H1 (cell line): Measurements from ENCODE around the gene TRUB1. TPM values are rescaled to one million over a fixed set of nuclear protein-coding genes. Genes with fewer than 3 reads are reported as not detected.

ENCODE experiments used
- CTCF ChIA-PET: fragments of 300-600 bp; sonication (Branson Sonifier 250); formaldehyde crosslinking; loops from one replicate; lab custom pipeline; 2021; ENCODE audit not compliant: partially characterized antibody; lab: Charles Lee
- POLR2A ChIA-PET: fragments of 300-600 bp; sonication (Branson Sonifier 250); formaldehyde crosslinking; loops from one replicate; lab custom pipeline; 2021; ENCODE audit warnings: inconsistent platforms; ENCODE audit not compliant: partially characterized antibody; lab: Charles Lee
- DNase-seq, 2 experiments: peaks; one replicate each; pipeline versions ENCODE4 v3.0.0 to v3.0.0-alpha.2; 2010 to 2022; ENCODE audit warnings: low spot score in 2 of 2, low read depth in 1 of 2, mixed read lengths in 1 of 2
- FAIRE-seq: peaks from 2 replicates; lab custom pipeline; 2011; peaks lifted over from hg19 to GRCh38; lab: Jason Lieb, UNC
- H2AFZ ChIP-seq: 2 replicates; pipeline ENCODE4 v1.8.1; 2012; ENCODE audit warnings: low read length, inconsistent platforms
- H2AK5ac ChIP-seq: 2 replicates; pipeline ENCODE4 v1.6.1; 2013; ENCODE audit warnings: low read depth, low read length
- H2BK120ac ChIP-seq: replicated peaks from 2 replicates; pipeline ENCODE3; 2013; ENCODE audit warnings: low read depth, low read length, inconsistent platforms
- H2BK12ac ChIP-seq: 2 replicates; pipeline ENCODE4 v1.6.1; 2013; ENCODE audit warnings: low read depth, low read length
- H2BK15ac ChIP-seq: 2 replicates; pipeline ENCODE4 v1.6.1; 2013; ENCODE audit warnings: low read length
- H2BK20ac ChIP-seq: 2 replicates; pipeline ENCODE4 v1.6.1; 2013; ENCODE audit warnings: low read length
- H2BK5ac ChIP-seq: 2 replicates; pipeline ENCODE4 v1.6.1; 2013; ENCODE audit warnings: low read depth, low read length
- H3K14ac ChIP-seq: 2 replicates; pipeline ENCODE4 v1.6.1; 2013; ENCODE audit warnings: inconsistent platforms; ENCODE audit not compliant: insufficient read length
- H3K18ac ChIP-seq: 2 replicates; pipeline ENCODE4 v1.6.1; 2013; ENCODE audit warnings: low read length; ENCODE audit errors: extremely low read depth
- H3K23ac ChIP-seq: 2 replicates; pipeline ENCODE4 v1.6.1; 2013; ENCODE audit warnings: inconsistent platforms; ENCODE audit not compliant: insufficient read length
- H3K23me2 ChIP-seq: 2 replicates; pipeline ENCODE4 v1.6.1; 2013; ENCODE audit warnings: low read depth, low read length
- H3K27ac ChIP-seq: 2 replicates; pipeline ENCODE4 v1.6.1; 2011; ENCODE audit warnings: low read depth, low read length, inconsistent platforms
- H3K27me3 ChIP-seq, 4 experiments: replicated peaks in 1 of 4; 1 replicate in 1 of 4; 2 replicates in 3 of 4; pipeline versions ENCODE4 v1.6.1 to v1.8.1; 2011 to 2013; ENCODE audit warnings: low read length in 3 of 4, mild to moderate bottlenecking in 3 of 4, inconsistent platforms in 2 of 4, mixed read lengths in 2 of 4, moderate library complexity in 1 of 4; ENCODE audit not compliant: control insufficient read depth in 3 of 4, insufficient read depth in 3 of 4; ENCODE audit errors: extremely low read depth in 1 of 4
- H3K36me3 ChIP-seq, 4 experiments: 2 replicates each; pipeline versions ENCODE4 v1.6.1 to v1.8.1; 2011 to 2013; ENCODE audit warnings: mild to moderate bottlenecking in 4 of 4, low read length in 3 of 4, moderate library complexity in 2 of 4, control low read depth in 1 of 4, inconsistent platforms in 1 of 4; ENCODE audit not compliant: insufficient read depth in 4 of 4, control insufficient read depth in 2 of 4
- H3K4ac ChIP-seq: replicated peaks from 2 replicates; pipeline ENCODE3; 2013; ENCODE audit warnings: low read length, low read depth, mixed read lengths, inconsistent platforms; ENCODE audit not compliant: insufficient read length
- H3K4me1 ChIP-seq, 4 experiments: replicated peaks in 1 of 4; 1 replicate in 1 of 4; 2 replicates in 3 of 4; pipeline versions ENCODE4 v1.6.1 to v1.8.1; 2011 to 2013; ENCODE audit warnings: low read length in 3 of 4, inconsistent platforms in 2 of 4, mixed read lengths in 1 of 4; ENCODE audit not compliant: insufficient read depth in 4 of 4, control insufficient read depth in 3 of 4
- H3K4me2 ChIP-seq, 2 experiments: 2 replicates each; pipeline versions ENCODE4 v1.6.1 to v1.8.1; 2011 to 2013; ENCODE audit warnings: low read depth in 2 of 2, low read length in 2 of 2, control low read depth in 1 of 2, inconsistent platforms in 1 of 2, mild to moderate bottlenecking in 1 of 2; ENCODE audit not compliant: insufficient read depth in 1 of 2
- H3K4me3 ChIP-seq, 4 experiments: fragments of 200-600, 300-600 bp in 1 of 4; sonication (generic), shearing (Covaris generic), sonication (Bioruptor Twin) in 1 of 4; 2 replicates each; pipeline versions ENCODE4 v1.5.1 to v1.8.1; 2011 to 2016; ENCODE audit warnings: low read length in 4 of 4, low read depth in 3 of 4, control low read depth in 2 of 4, inconsistent platforms in 2 of 4, mild to moderate bottlenecking in 2 of 4, mixed read lengths in 1 of 4, moderate library complexity in 1 of 4; ENCODE audit not compliant: insufficient read depth in 2 of 4; ENCODE audit errors: extremely low read depth in 1 of 4
- H3K56ac ChIP-seq: replicated peaks from 2 replicates; pipeline ENCODE3; 2013; ENCODE audit warnings: low read depth, mild to moderate bottlenecking, mixed read lengths, low read length, inconsistent platforms; ENCODE audit not compliant: insufficient read length
- H3K79me1 ChIP-seq: 2 replicates; pipeline ENCODE4 v1.6.1; 2013; ENCODE audit warnings: low read depth, low read length, control low read depth
- H3K79me2 ChIP-seq, 2 experiments: 2 replicates each; pipeline versions ENCODE4 v1.6.1 to v1.8.1; 2012 to 2013; ENCODE audit warnings: low read length in 2 of 2, mild to moderate bottlenecking in 2 of 2, inconsistent platforms in 1 of 2; ENCODE audit not compliant: insufficient read depth in 2 of 2, control insufficient read depth in 1 of 2
- H3K9ac ChIP-seq, 4 experiments: replicated peaks in 1 of 4; 1 replicate in 1 of 4; 2 replicates in 3 of 4; pipeline versions ENCODE4 v1.6.1 to v1.8.1; 2011 to 2013; ENCODE audit warnings: low read depth in 3 of 4, low read length in 3 of 4, control low read depth in 2 of 4, mild to moderate bottlenecking in 2 of 4, moderate library complexity in 2 of 4, inconsistent platforms in 1 of 4; ENCODE audit errors: extremely low read depth in 1 of 4
- H3K9me3 ChIP-seq, 2 experiments: 2 replicates each; pipeline versions ENCODE4 v1.6.1 to v1.8.1; 2012 to 2013; ENCODE audit warnings: mild to moderate bottlenecking in 2 of 2, moderate library complexity in 2 of 2, control low read depth in 1 of 2, inconsistent platforms in 1 of 2, low read depth in 1 of 2, low read length in 1 of 2, mixed read lengths in 1 of 2; ENCODE audit not compliant: insufficient read depth in 2 of 2
- H4K20me1 ChIP-seq, 2 experiments: replicated peaks in 1 of 2; 2 replicates each; pipeline versions ENCODE3 to v1.8.1; 2011 to 2013; ENCODE audit warnings: inconsistent platforms in 2 of 2, low read length in 2 of 2, mild to moderate bottlenecking in 1 of 2; ENCODE audit not compliant: insufficient read depth in 2 of 2, control insufficient read depth in 1 of 2
- H4K5ac ChIP-seq: 2 replicates; pipeline ENCODE4 v1.6.1; 2013; ENCODE audit warnings: low read length, low read depth, mixed read lengths, inconsistent platforms; ENCODE audit not compliant: insufficient read length
- H4K8ac ChIP-seq: 2 replicates; pipeline ENCODE4 v1.8.0; 2013; ENCODE audit warnings: mild to moderate bottlenecking, moderate library complexity, low read length, inconsistent platforms; ENCODE audit not compliant: insufficient read depth; ENCODE audit errors: extremely low read depth
- H4K91ac ChIP-seq: replicated peaks from 2 replicates; pipeline ENCODE3; 2013; ENCODE audit warnings: low read length, mixed read lengths, inconsistent platforms; ENCODE audit not compliant: insufficient read length
- CBX8 ChIP-seq: fragments of 300-800, 300-1000 bp; sonication (generic); IDR thresholded peaks from 2 replicates; pipeline ENCODE4 v1.7.1; 2016; ENCODE audit warnings: low read depth, low read length, borderline replicate concordance
- CREB1 ChIP-seq: IDR thresholded peaks from 2 replicates; pipeline ENCODE4 v1.6.1; 2012; ENCODE audit warnings: inconsistent platforms
- E2F6 ChIP-seq: IDR thresholded peaks from 2 replicates; pipeline ENCODE4 v1.6.1; 2012; ENCODE audit warnings: inconsistent platforms
- HDAC2 ChIP-seq, 2 experiments: fragments of 300-600 bp in 1 of 2; sonication (generic) in 1 of 2; IDR thresholded peaks; 2 replicates each; pipeline ENCODE4 v1.6.1; 2011 to 2012; ENCODE audit warnings: low read depth in 2 of 2, low read length in 2 of 2, mild to moderate bottlenecking in 2 of 2, moderate library complexity in 2 of 2, borderline replicate concordance in 1 of 2, inconsistent platforms in 1 of 2
- HDAC6 ChIP-seq: IDR thresholded peaks from one replicate; pipeline ENCODE4 v1.7.1; 2012; ENCODE audit warnings: low read depth, mild to moderate bottlenecking, inconsistent platforms, low read length, moderate library complexity
- MAFK ChIP-seq: IDR thresholded peaks from 2 replicates; pipeline ENCODE4 v1.6.1; 2012; ENCODE audit warnings: low read depth, mild to moderate bottlenecking, improper control_type of control experiment, low read length
- POLR2AphosphoS5 ChIP-seq: IDR thresholded peaks from 2 replicates; pipeline ENCODE4 v1.6.1; 2011; ENCODE audit warnings: low read depth, low read length
- RAD21 ChIP-seq, 2 experiments: IDR thresholded peaks in 1 of 2; conservative IDR thresholded peaks in 1 of 2; 2 replicates each; pipeline ENCODE4 v1.6.1; 2011; ENCODE audit warnings: low read depth in 2 of 2, low read length in 2 of 2, improper control_type of control experiment in 1 of 2, inconsistent platforms in 1 of 2, mild to moderate bottlenecking in 1 of 2, moderate library complexity in 1 of 2
- RFX5 ChIP-seq: IDR thresholded peaks from 2 replicates; pipeline ENCODE4 v1.6.1; 2011; ENCODE audit warnings: low read depth, low read length, improper control_type of control experiment, borderline replicate concordance
- RNF2 ChIP-seq: fragments of 200-900, 300-1000 bp; sonication (generic); IDR thresholded peaks from 2 replicates; pipeline ENCODE4 v1.7.1; 2016; ENCODE audit warnings: borderline replicate concordance, low read depth, mild to moderate bottlenecking, antibody characterized with exemption, low read length; ENCODE audit not compliant: poor library complexity, severe bottlenecking; ENCODE audit errors: missing control alignments
- SP1 ChIP-seq: IDR thresholded peaks from 2 replicates; pipeline ENCODE4 v1.6.1; 2011; ENCODE audit warnings: low read depth, low read length
- TAF1 ChIP-seq: IDR thresholded peaks from 2 replicates; pipeline ENCODE4 v1.6.1; 2011; ENCODE audit warnings: mild to moderate bottlenecking, low read depth, low read length
- YY1 ChIP-seq: IDR thresholded peaks from 2 replicates; pipeline ENCODE4 v1.6.1; 2011; ENCODE audit warnings: low read depth, mild to moderate bottlenecking, low read length
- WGBS, 2 experiments: shearing (Covaris generic) in 1 of 2; methylation state at CpG; one replicate each; pipeline versions ENCODE4 v1.1.6 to v1.1.7; 2013 to 2015; ENCODE audit warnings: low lambda C conversion rate in 2 of 2, mixed read lengths in 2 of 2, inconsistent platforms in 1 of 2, low coverage in 1 of 2, missing lambda C conversion rate in 1 of 2; ENCODE audit not compliant: insufficient replicate concordance in 2 of 2, insufficient coverage in 1 of 2, insufficient read length in 1 of 2; ENCODE audit errors: extremely low coverage in 1 of 2, missing lambda C conversion rate in 1 of 2; 5-methylcytosine and 5-hydroxymethylcytosine counted together
- polyA plus RNA-seq, 7 experiments: library from polyadenylated mRNA; depleted of rRNA in 3 of 7; stranded (reverse) in 5 of 7; unstranded in 2 of 7; fragments of >200 nt in 5 of 7; fragments of 200-250 nt in 2 of 7; gene quantifications; 1 replicate in 5 of 7; 2 replicates in 1 of 7; 4 replicates in 1 of 7; pipeline versions ENCODE4 v1.2.1 to v1.2.3, GENCODE V29; 2011 to 2013; ENCODE audit warnings: missing spikeins in 2 of 7, mixed read lengths in 2 of 7
- total RNA-seq: library from RNA; stranded (reverse); fragmentation: NEBNext Ultra II Directional; extraction: Animal tissue kit (Norgen Biotek cat#: 25700); gene quantifications from 2 replicates; pipeline ENCODE4 v1.2.1, GENCODE V29; 2021

Gene TRUB1
- total and polyA plus RNA-seq, 2 of the 8 experiments (the other 6 are each of a cell fraction or from before 2014, with no cell fraction given) = 6.3 to 22.2 TPM

DNA sequence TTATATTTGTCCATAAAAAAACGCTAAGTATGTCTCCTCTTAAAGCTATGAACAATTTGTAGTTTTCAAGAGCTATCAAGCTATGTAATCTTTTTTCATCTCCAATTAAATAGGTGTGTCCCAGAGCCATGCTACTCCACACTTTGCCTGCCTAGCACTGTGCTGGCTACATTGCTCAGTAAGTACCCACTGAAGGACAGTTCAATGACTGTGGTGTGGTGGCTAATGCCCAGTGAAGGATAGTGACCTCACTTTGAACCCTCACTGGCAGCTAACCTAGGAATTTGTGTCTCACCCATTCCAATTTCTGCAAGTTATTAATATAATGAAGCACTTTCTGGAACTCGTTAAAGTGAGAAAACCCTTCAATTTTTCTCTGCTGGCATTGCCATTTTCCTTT, 14.4 kb upstream of the TRUB1 start:
- DNase-seq = no peak
- Histone ChIP-seq H3K56ac (no peak overlapping the region), H3K4ac (no peak overlapping the region), H3K4me3 (no peak overlapping the region), H4K8ac (no peak overlapping the region), H4K91ac (no peak overlapping the region), H3K79me2 (no peaks in the 10 kb centered on the region), H3K27me3 (no peaks in the 10 kb centered on the region), H2BK12ac (no peak overlapping the region), H3K27ac (no peak overlapping the region), H3K4me1 (peaks cover 0 to 4% (median 0%) of the 10 kb centered on the region in 4 experiments; a peak in 3 of 7 replicates), H4K20me1 (no peaks in the 10 kb centered on the region), H4K5ac (no peak overlapping the region), H2AK5ac (no peak overlapping the region), H2BK20ac (no peak overlapping the region), H3K79me1 (no peaks in the 10 kb centered on the region), H3K14ac (no peak overlapping the region), H3K18ac (no peak overlapping the region), H3K36me3 (no peaks in the 10 kb centered on the region), H2AFZ (no peak overlapping the region), H2BK120ac (no peak overlapping the region), H2BK5ac (no peak overlapping the region), H3K4me2 (no peak overlapping the region), H3K9me3 (no peaks in the 10 kb centered on the region), H3K9ac (no peak overlapping the region), H2BK15ac (no peak overlapping the region), H3K23ac (no peak overlapping the region), H3K23me2 (no peaks in the 10 kb centered on the region)
- 83% methylated on average over 2 of the region's 2 CpGs; no CpG with 5 or more reads in 1 of the 2 experiments for WGBS, 2 experiments
- CTCF ChIA-PET = interaction anchor here (0.7 to 1.3 kb wide), 2 partner anchors 8 to 49 kb away, joined by 3 to 4 read pairs; no protein-coding TSS in a partner anchor
- POLR2A ChIA-PET = interaction anchor here (1.6 kb wide), 1 partner anchor 15 kb away, joined by 4 read pairs; the partner anchor contains the start of gene TRUB1
- no peak for FAIRE-seq
- no peak for TF ChIP-seq SP1
- TF ChIP-seq YY1 = no peak
- TF ChIP-seq HDAC2 (IDR thresholded peaks at IDR 0.05; ENCODE audit: borderline replicate concordance in 1 of 2, low read depth in 2 of 2, low read length in 2 of 2) = no peak
- no peak for TF ChIP-seq MAFK
- no peak for TF ChIP-seq RNF2
- no peak for TF ChIP-seq CBX8
- no peak for TF ChIP-seq CREB1
- no peak for TF ChIP-seq HDAC6
- no peak for TF ChIP-seq RAD21 (IDR thresholded peaks at IDR 0.05 in 1 of 2, conservative IDR thresholded peaks at IDR 0.05 in 1 of 2; ENCODE audit: low read depth in 2 of 2, low read length in 2 of 2)
- no peak for TF ChIP-seq POLR2AphosphoS5
- TF ChIP-seq TAF1 = no peak
- TF ChIP-seq RFX5 = no peak
- no peak for TF ChIP-seq E2F6
